Esophagus squamous epithelium (tissue), 5 donors: ENCODE measurements around the gene MLPH. TPM values are rescaled to one million over a fixed set of nuclear protein-coding genes. Genes with fewer than 3 reads are reported as not detected.
"Not testable (repeated sequence)": the region's sequence is repeated elsewhere in the genome, so short reads cannot be mapped to it uniquely, and the experiment has no call there.

Experiments
- DNase-seq: peaks from one replicate; lab custom pipeline; 2025; lab: John Stamatoyannopoulos, UW
- H3K27ac ChIP-seq, 4 donors: fragments of 200-600 bp; sonication (generic); one replicate each; pipeline ENCODE4 v1.5.1; 2016 to 2019; ENCODE audit warnings: mild to moderate bottlenecking in 1 of 4
- H3K27me3 ChIP-seq, 4 donors: fragments of 200-600 bp; sonication (generic); 1 replicate in 3 of 4; 2 replicates in 1 of 4; pipeline versions ENCODE4 v1.5.1 to v1.6.0; 2017 to 2021; ENCODE audit warnings: antibody characterized with exemption in 1 of 4
- H3K36me3 ChIP-seq, 3 donors: fragments of 200-600 bp; sonication (generic); one replicate each; pipeline ENCODE4 v1.5.1; 2016 to 2019
- H3K4me1 ChIP-seq, 3 donors: fragments of 200-600 bp; sonication (generic); one replicate each; pipeline ENCODE4 v1.5.1; 2017 to 2019
- H3K4me3 ChIP-seq, 4 donors: fragments of 200-600 bp; sonication (generic); 1 replicate in 3 of 4; 2 replicates in 1 of 4; pipeline ENCODE4 v1.5.1; 2016 to 2019; ENCODE audit warnings: mild to moderate bottlenecking in 2 of 4, moderate library complexity in 1 of 4
- H3K9me3 ChIP-seq, 3 donors: fragments of 200-600 bp; sonication (generic); one replicate each; pipeline ENCODE4 v1.5.1; 2016 to 2019
- CTCF ChIP-seq, 6 experiments: fragments of 450-650 bp in 4 of 6; fragments of 200-600 bp in 2 of 6; sonication (generic) in 2 of 6; IDR thresholded peaks; one replicate each; pipeline ENCODE4 v1.5.1; 2016 to 2019; ENCODE audit warnings: antibody characterized with exemption in 6 of 6, mild to moderate bottlenecking in 4 of 6, moderate library complexity in 4 of 6
- POLR2A ChIP-seq, 4 donors: fragments of 450-650 bp; IDR thresholded peaks; one replicate each; pipeline ENCODE4 v1.6.1; 2017; ENCODE audit warnings: antibody characterized with exemption in 4 of 4, mild to moderate bottlenecking in 4 of 4, moderate library complexity in 3 of 4
- WGBS, 2 donors: methylation state at CpG; one replicate each; pipeline ENCODE4 v1.1.5; 2018; 5-methylcytosine and 5-hydroxymethylcytosine counted together
- intact Hi-C: fragments of 100-400 bp; cut with DNase I; formaldehyde crosslinking; loops from one replicate; pipeline ENCODE4 v1.15.0; 2022
- total RNA-seq, 4 donors: library from RNA; depleted of rRNA; stranded (reverse); fragments of >200 nt; gene quantifications; one replicate each; pipeline ENCODE4 v1.1.0, GENCODE V29; 2016
- donor health status: DM: yes; HTN: yes; CAD: no.

The MLPH gene
- total RNA-seq, 4 donors from 2014 or later = 1.8 to 10.5 (median 7.6) TPM

- Histone ChIP-seq H3K4me1 (no peaks in the 10 kb centered on the region), H3K27ac (no peak overlapping the region), H3K9me3 (no peaks in the 10 kb centered on the region), H3K27me3 (peaks cover 0 to 4% (median 0%) of the 10 kb centered on the region in 4 donors), H3K4me3 (no peak overlapping the region), H3K36me3 (no peaks in the 10 kb centered on the region)
- no peak for DNase-seq
- 84 to 87% methylated on average over 5 of the region's 8 CpGs for WGBS, 2 donors
- intact Hi-C loops = no loop called here
- TF ChIP-seq CTCF (IDR thresholded peaks at IDR 0.05) (no peak), POLR2A (IDR thresholded peaks at IDR 0.05) (no peak)
Measured at GRCh38 chr2:237464757-237465391, 22.2 kb upstream of the MLPH start.

GRCh38 chr2:237465515-237466148 is 21.4 kb upstream of the MLPH start:
- peaks cover 0 to 3% (median 0%) of the 10 kb centered on the region in 4 donors for H3K27me3 ChIP-seq
- H3K9me3 ChIP-seq = no peaks in the 10 kb centered on the region
- WGBS, 2 donors = 80 to 90% methylated on average over 10 to 16 of the region's 16 CpGs
- H3K4me1 ChIP-seq = no peaks in the 10 kb centered on the region
- H3K27ac ChIP-seq = no peak overlapping the region
- TF ChIP-seq POLR2A (IDR thresholded peaks at IDR 0.05) = no peak
- no peak for TF ChIP-seq CTCF (IDR thresholded peaks at IDR 0.05)
- H3K4me3 ChIP-seq = no peak overlapping the region
- no peak for DNase-seq
- no peaks in the 10 kb centered on the region for H3K36me3 ChIP-seq
- intact Hi-C loops = no loop called here

- no peaks in the 10 kb centered on the region for H3K27me3 ChIP-seq
- intact Hi-C loops = no loop called here
- no peaks in the 10 kb centered on the region for H3K4me1 ChIP-seq
- H3K27ac ChIP-seq = peak overlapping the region in 1 of 4 donors; percentile 14
- H3K4me3 ChIP-seq = no peak overlapping the region
- no peak for DNase-seq
- 60 to 64% methylated on average over 4 to 6 of the region's 6 CpGs for WGBS, 2 donors
- no peaks in the 10 kb centered on the region for H3K36me3 ChIP-seq
- TF ChIP-seq POLR2A (IDR thresholded peaks at IDR 0.05) = no peak
- no peak for TF ChIP-seq CTCF (IDR thresholded peaks at IDR 0.05)
- H3K9me3 ChIP-seq = no peaks in the 10 kb centered on the region
Measured at GRCh38 chr2:237466211-237466610, 20.8 kb upstream of the MLPH start.

GRCh38 chr2:237467447-237468179 is 19.4 kb upstream of the MLPH start:
- Histone ChIP-seq H3K4me1 (peaks cover 0 to 9% (median 0%) of the 10 kb centered on the region in 3 donors), H3K9me3 (no peaks in the 10 kb centered on the region), H3K4me3 (no peak overlapping the region), H3K36me3 (no peaks in the 10 kb centered on the region), H3K27ac (no peak overlapping the region), H3K27me3 (no peaks in the 10 kb centered on the region)
- no peak for DNase-seq
- TF ChIP-seq POLR2A (IDR thresholded peaks at IDR 0.05) = no peak
- TF ChIP-seq CTCF (IDR thresholded peaks at IDR 0.05) = no peak
- WGBS, 2 donors = 71 to 76% methylated on average over 5 of the region's 5 CpGs
- intact Hi-C loops = no loop called here

GRCh38 chr2:237469410-237469809 is 17.6 kb upstream of the MLPH start:
- peaks cover 3 to 18% (median 4%) of the 10 kb centered on the region in 3 donors for H3K4me1 ChIP-seq
- DNase-seq, H3K27ac ChIP-seq, H3K36me3 ChIP-seq, H3K27me3 ChIP-seq, H3K9me3 ChIP-seq, intact Hi-C loops, H3K4me3 ChIP-seq: not testable (repeated sequence)
- 61 to 72% methylated on average over 5 to 7 of the region's 7 CpGs for WGBS, 2 donors
